GM12878 (cell line): ENCODE data around the gene MBD3L2B. TPM values are rescaled to one million over a fixed set of nuclear protein-coding genes. Genes with fewer than 3 reads are reported as not detected.
"Not testable (repeated sequence)": the region's sequence is repeated elsewhere in the genome, so short reads cannot be mapped to it uniquely, and the experiment has no call there.

Experiments
- ATAC-seq: fragments of 200-7000 bp; cut with Tn5 transposase; 3 replicates; pipeline ENCODE4 v1.9.1; 2020; ENCODE audit warnings: mild to moderate bottlenecking, moderate library complexity
- Bru-seq: library from RNA; stranded (reverse); fragments of 400-500 nt; gene quantifications from one replicate; lab custom pipeline; 2021; lab: Mats Ljungman, UMichigan
- BruChase-seq, 2 experiments: library from RNA; stranded (reverse); fragments of 400-500 nt; gene quantifications; one replicate each; lab custom pipeline; 2021; lab: Mats Ljungman, UMichigan
- BruUV-seq: library from RNA; stranded (reverse); fragments of 400-500 nt; replicated peaks from 2 replicates; lab custom pipeline; 2021; lab: Mats Ljungman, UMichigan
- CTCF ChIA-PET: fragments of 300-600 bp; sonication (Branson Sonifier 250); formaldehyde crosslinking; extraction: SDS; loops from one replicate; lab custom pipeline; 2021; ENCODE audit warnings: inconsistent platforms; lab: Yijun Ruan, JAX
- POLR2A ChIA-PET: fragments of 350-600 bp; formaldehyde crosslinking; extraction: SDS; loops from one replicate; lab custom pipeline; 2021; ENCODE audit warnings: inconsistent platforms; lab: Charles Lee
- RAD21 ChIA-PET: fragments of 300-600 bp; sonication (Branson Sonifier 250); formaldehyde crosslinking; loops from one replicate; lab custom pipeline; 2023; ENCODE audit warnings: antibody characterized with exemption; ENCODE audit not compliant: unreplicated experiment; lab: Charles Lee
- SMC1A ChIA-PET: fragments of 300-600 bp; sonication (Branson Sonifier 250); formaldehyde crosslinking; loops from one replicate; lab custom pipeline; 2023; ENCODE audit not compliant: unreplicated experiment, uncharacterized antibody; lab: Charles Lee
- DNase-seq: peaks from one replicate; pipeline ENCODE4 v3.0.0-alpha.2; 2011; ENCODE audit warnings: low read depth, low spot score
- FAIRE-seq: peaks from 3 replicates; lab custom pipeline; 2011; peaks lifted over from hg19 to GRCh38; lab: Jason Lieb, UNC
- H2AFZ ChIP-seq: 2 replicates; pipeline ENCODE4 v1.6.0; 2011; ENCODE audit warnings: low read depth, low read length, control low read depth; ENCODE audit not compliant: control insufficient read depth
- H3K27ac ChIP-seq: 2 replicates; pipeline ENCODE4 v1.5.1; 2011; ENCODE audit warnings: control low read depth; ENCODE audit not compliant: control insufficient read depth, insufficient read depth
- H3K27me3 ChIP-seq, 2 experiments: replicated peaks in 1 of 2; 2 replicates each; pipeline versions ENCODE4 v1.6.0 to v1.6.1; 2011; ENCODE audit warnings: low read length in 1 of 2; ENCODE audit not compliant: control insufficient read depth in 2 of 2, insufficient read depth in 2 of 2
- H3K36me3 ChIP-seq, 2 experiments: 2 replicates each; pipeline ENCODE4 v1.5.1; 2011; ENCODE audit warnings: low read length in 1 of 2; ENCODE audit not compliant: control insufficient read depth in 2 of 2, insufficient read depth in 2 of 2
- H3K4me1 ChIP-seq: 2 replicates; pipeline ENCODE4 v1.6.1; 2011; ENCODE audit warnings: mild to moderate bottlenecking, low read length, moderate library complexity, mixed read lengths; ENCODE audit not compliant: control insufficient read depth, insufficient read depth
- H3K4me2 ChIP-seq: 2 replicates; pipeline ENCODE4 v1.6.0; 2011; ENCODE audit warnings: control low read depth; ENCODE audit not compliant: control insufficient read depth, insufficient read depth
- H3K4me3 ChIP-seq: fragments of 200-600 bp; sonication (generic); 2 replicates; pipeline ENCODE4 v1.5.1; 2016
- H3K79me2 ChIP-seq: 2 replicates; pipeline ENCODE4 v1.6.0; 2011; ENCODE audit warnings: low read length; ENCODE audit not compliant: control insufficient read depth, insufficient read depth
- H3K9ac ChIP-seq: 2 replicates; pipeline ENCODE4 v1.8.0; 2011; ENCODE audit warnings: low read length, control low read depth, mixed read lengths; ENCODE audit not compliant: control insufficient read depth, insufficient read depth
- H3K9me3 ChIP-seq: replicated peaks from 3 replicates; pipeline ENCODE4 v1.5.1; 2011; ENCODE audit warnings: mild to moderate bottlenecking, low read length; ENCODE audit not compliant: control insufficient read depth, insufficient read depth
- H4K20me1 ChIP-seq: 2 replicates; pipeline ENCODE4 v1.6.0; 2011; ENCODE audit not compliant: control insufficient read depth, insufficient read depth
- BACH1 ChIP-seq: fragments of 450-650 bp; IDR thresholded peaks from 2 replicates; pipeline ENCODE4 v1.6.1; 2017; ENCODE audit warnings: mild to moderate bottlenecking, borderline replicate concordance
- RUNX3 ChIP-seq: IDR thresholded peaks from 2 replicates; pipeline ENCODE4 v1.6.1; 2012; ENCODE audit warnings: low read length, inconsistent platforms
- YY1 ChIP-seq: IDR thresholded peaks from 2 replicates; pipeline ENCODE4 v1.6.1; 2011; ENCODE audit warnings: low read depth, mild to moderate bottlenecking, low read length
- ZNF622 ChIP-seq: fragments of 450-650 bp; IDR thresholded peaks from 2 replicates; pipeline ENCODE4 v1.6.1; 2017; ENCODE audit warnings: mild to moderate bottlenecking, inconsistent platforms
- ZZZ3 ChIP-seq: IDR thresholded peaks from 2 replicates; pipeline ENCODE4 v1.6.1; 2011; ENCODE audit warnings: low read depth; ENCODE audit not compliant: control insufficient read depth, insufficient read length
- WGBS: methylation state at CpG from one replicate; pipeline ENCODE4 v1.1.6; 2016; ENCODE audit warnings: low lambda C conversion rate; ENCODE audit not compliant: insufficient replicate concordance, insufficient coverage; ENCODE audit errors: missing lambda C conversion rate; 5-methylcytosine and 5-hydroxymethylcytosine counted together
- in situ Hi-C: fragments of 300-500 bp; cut with MboI; formaldehyde crosslinking; loops from 9 replicates; pipeline ENCODE4 v1.14.3; 2018; ENCODE audit warnings: mixed read lengths
- intact Hi-C: fragments of 100-400 bp; cut with micrococcal nuclease; formaldehyde crosslinking; loops from one replicate; pipeline ENCODE4 v1.14.2; 2022; ENCODE audit not compliant: unreplicated experiment
- long read RNA-seq, 2 experiments: library from polyadenylated mRNA; unstranded; transcript quantifications; one replicate each; pipeline ENCODE4 v2.0.0, GENCODE V29; 2019 to 2020
- polyA minus RNA-seq, 3 experiments: library from RNA; depleted of rRNA, polyadenylated mRNA; stranded (reverse); fragments of >200 nt; gene quantifications; 2 replicates each; pipeline ENCODE4 v1.2.3, GENCODE V29; 2011
- polyA plus RNA-seq, 11 experiments: library from polyadenylated mRNA; depleted of rRNA in 4 of 11; unstranded in 6 of 11; stranded (reverse) in 5 of 11; fragments of >200 nt; fragmentation: Nextera tagmentation in 4 of 11; fragmentation: Illumina TruSeq in 1 of 11; extraction: Ambion mirVana in 4 of 11; extraction: Trizol in 1 of 11; gene quantifications; 1 replicate in 1 of 11; 2 replicates in 10 of 11; pipeline versions ENCODE4 v1.2.1 to v1.2.3, GENCODE V29; 2011 to 2016; ENCODE audit warnings: inconsistent platforms in 2 of 11, missing spikeins in 2 of 11, low read depth in 1 of 11
- total RNA-seq, 4 experiments: library from RNA; depleted of rRNA in 3 of 4; stranded (reverse); fragments of >200 nt in 3 of 4; fragmentation: Illumina TruSeq in 1 of 4; extraction: Trizol in 1 of 4; gene quantifications; 2 replicates each; pipeline versions ENCODE4 v1.2.1 to v1.2.3, GENCODE V29; 2013 to 2021

Gene MBD3L2B
- total RNA-seq (2013; cell fraction: nucleolus; rRNA removed), result not detected in 2 replicates
- not detected in 2 replicates for total RNA-seq (2014; rRNA removed)
- total RNA-seq (2014; rRNA removed; fragmentation: Illumina TruSeq; extraction: Trizol), result not detected in 2 replicates
- not detected in 2 replicates for total RNA-seq (2021)
- not detected for polyA plus RNA-seq (2011; ENCODE audit: low read depth)
- polyA plus RNA-seq (2011; rRNA removed), result 0.10 TPM in 1 of 2 replicates, not detected in the other
- not detected in 2 replicates for polyA plus RNA-seq (2011; cell fraction: cytosol; rRNA removed)
- 0.16 TPM in 1 of 2 replicates, not detected in the other for polyA plus RNA-seq (2011; cell fraction: nucleus; rRNA removed)
- not detected in 2 replicates for polyA plus RNA-seq (2012)
- not detected in 2 replicates for polyA plus RNA-seq (2014; fragmentation: Illumina TruSeq; extraction: Trizol)
- not detected for polyA plus RNA-seq (2014; fragmentation: Nextera tagmentation; extraction: Ambion mirVana)
- polyA plus RNA-seq (2014; rRNA removed), result not detected in 2 replicates
- polyA plus RNA-seq (2016; fragmentation: Nextera tagmentation; extraction: Ambion mirVana), result not detected
- not detected in 2 replicates for polyA minus RNA-seq (2011; rRNA and poly(A)+ RNA removed)
- not detected in 2 replicates for polyA minus RNA-seq (2011; cell fraction: cytosol; rRNA and poly(A)+ RNA removed)
- polyA minus RNA-seq (2011; cell fraction: nucleus; rRNA and poly(A)+ RNA removed), result not detected in 2 replicates
- not detected for Bru-seq, nascent RNA
- not detected for BruChase-seq, experiment 1, labeled RNA remaining after a 6-hour chase
- BruChase-seq, experiment 2, labeled RNA remaining after a 2-hour chase, result not detected
- long read RNA-seq, experiment 1, result 0 reads
- long read RNA-seq, experiment 2, result 0 reads

DNA sequence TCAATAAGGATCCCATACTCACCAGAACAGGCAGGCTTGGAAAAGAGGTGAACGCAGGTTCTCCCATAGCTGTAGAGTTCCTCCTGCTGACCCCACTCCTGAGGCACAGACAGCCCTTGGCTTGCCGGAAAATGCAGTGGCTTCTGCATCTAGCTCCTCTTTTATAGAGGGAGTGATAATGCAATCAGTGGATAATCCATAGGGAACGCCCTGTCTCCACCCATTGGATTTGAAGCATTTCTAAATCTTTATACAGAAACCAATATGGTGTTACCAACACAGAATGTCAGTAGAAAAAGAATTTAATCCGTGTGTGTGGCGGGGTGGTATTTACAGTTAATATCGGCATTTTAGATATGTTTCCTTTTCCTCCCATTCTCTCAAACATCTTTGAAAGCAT, at the start of gene MBD3L2B:
Gene MBD3L2B (minus strand): TSS at position 101 of the 400 bp plus-strand sequence. CDS start 34 bp downstream, at position 67.
- FAIRE-seq, H3K4me2 ChIP-seq, ATAC-seq, BruUV-seq, H3K27me3 ChIP-seq, in situ Hi-C loops, POLR2A ChIA-PET, H3K9ac ChIP-seq, H3K79me2 ChIP-seq, DNase-seq, H3K36me3 ChIP-seq, H3K4me1 ChIP-seq, RAD21 ChIA-PET, H4K20me1 ChIP-seq, H3K27ac ChIP-seq, H3K4me3 ChIP-seq, CTCF ChIA-PET, H2AFZ ChIP-seq, intact Hi-C loops, H3K9me3 ChIP-seq, SMC1A ChIA-PET: not testable (repeated sequence)
- no CpG with 5 or more reads among the region's 6 CpGs for WGBS

- in situ Hi-C loops, result no loop called here
- no peaks in the 10 kb centered on the region for H3K27me3 ChIP-seq
- no TSS peak for BruUV-seq
- H3K4me3 ChIP-seq, result peak overlapping the region; percentile 91
- H4K20me1 ChIP-seq, result no peaks in the 10 kb centered on the region
- peak overlapping the region; percentile 91 for H3K9ac ChIP-seq
- H3K4me2 ChIP-seq, result peak overlapping the region; percentile 66
- POLR2A ChIA-PET, result interaction anchor here (1.4 to 1.9 kb wide), 4 partner anchors 14 to 72 kb away, joined by 4 to 14 read pairs (median 9); no protein-coding TSS in a partner anchor
- SMC1A ChIA-PET, result interaction anchor here (0.6 to 2.8 kb wide), 10 partner anchors 14 to 697 kb away, joined by 3 to 13 read pairs (median 4); partner anchors contain the start of genes ALKBH7 and TRAPPC5
- ATAC-seq (peak; percentile 48), DNase-seq (no peak), FAIRE-seq (no peak)
- H3K27ac ChIP-seq, result peak overlapping the region; percentile 84
- intact Hi-C loops, result no loop called here
- H3K9me3 ChIP-seq, result peaks cover 4% of the 10 kb centered on the region; the same call in 2 of the 3 replicates
- H3K79me2 ChIP-seq, result peaks cover 12% of the 10 kb centered on the region
- peaks cover 11 to 12% of the 10 kb centered on the region in 2 experiments for H3K36me3 ChIP-seq
- CTCF ChIA-PET, result interaction anchor here (0.6 to 2.5 kb wide), 9 partner anchors 12 to 224 kb away, joined by 3 to 6 read pairs (median 5); partner anchors contain the start of gene INSR
- TF ChIP-seq ZNF622 (no peak), YY1 (peak; percentile 73), ZZZ3 (no peak), RUNX3 (no peak), BACH1 (0 out of 2 replicates have a peak, but pooled peaks have one; percentile 9)
- H2AFZ ChIP-seq, result peak overlapping the region; percentile 84
- H3K4me1 ChIP-seq, result no peaks in the 10 kb centered on the region
- RAD21 ChIA-PET, result interaction anchor here (1.2 to 2.3 kb wide), 12 partner anchors 30 to 311 kb away, joined by 3 to 15 read pairs (median 5); partner anchors contain the start of gene ARHGEF18
- WGBS, result 0% methylated on average over 12 of the region's 12 CpGs
These were observed 48.6 kb upstream of the MBD3L2B start for GRCh38 chr19:7069904-7070226.
